ENCODE measurements around the gene CPEB3.

- no peak for TF ChIP-seq GATA3 (IDR thresholded peaks at IDR 0.05; ENCODE audit: low read depth, low read length)
- TF ChIP-seq GATA2 (IDR thresholded peaks at IDR 0.05; ENCODE audit: low read depth, low read length): no peak
Observed at GRCh38 chr10:92240289-92241157, 50.4 kb downstream of the CPEB3 start.
